Body of pancreas (tissue), 4 donors: ENCODE data around the gene TASP1.

Experiments used
- POLR2A ChIP-seq, 3 donors: fragments of 450-650 bp; IDR thresholded peaks; one replicate each; pipeline ENCODE4 v1.6.1; 2016; ENCODE audit warnings: antibody characterized with exemption in 3 of 3, mild to moderate bottlenecking in 2 of 3
- TF ChIP-seq, protein P1 (sequence below), 7 experiments: fragments of 450-650 bp in 4 of 7; fragments of 200-600 bp in 3 of 7; sonication (generic) in 3 of 7; IDR thresholded peaks; one replicate each; pipeline ENCODE4 v1.5.1; 2016 to 2019; ENCODE audit warnings: antibody characterized with exemption in 7 of 7

DNA sequence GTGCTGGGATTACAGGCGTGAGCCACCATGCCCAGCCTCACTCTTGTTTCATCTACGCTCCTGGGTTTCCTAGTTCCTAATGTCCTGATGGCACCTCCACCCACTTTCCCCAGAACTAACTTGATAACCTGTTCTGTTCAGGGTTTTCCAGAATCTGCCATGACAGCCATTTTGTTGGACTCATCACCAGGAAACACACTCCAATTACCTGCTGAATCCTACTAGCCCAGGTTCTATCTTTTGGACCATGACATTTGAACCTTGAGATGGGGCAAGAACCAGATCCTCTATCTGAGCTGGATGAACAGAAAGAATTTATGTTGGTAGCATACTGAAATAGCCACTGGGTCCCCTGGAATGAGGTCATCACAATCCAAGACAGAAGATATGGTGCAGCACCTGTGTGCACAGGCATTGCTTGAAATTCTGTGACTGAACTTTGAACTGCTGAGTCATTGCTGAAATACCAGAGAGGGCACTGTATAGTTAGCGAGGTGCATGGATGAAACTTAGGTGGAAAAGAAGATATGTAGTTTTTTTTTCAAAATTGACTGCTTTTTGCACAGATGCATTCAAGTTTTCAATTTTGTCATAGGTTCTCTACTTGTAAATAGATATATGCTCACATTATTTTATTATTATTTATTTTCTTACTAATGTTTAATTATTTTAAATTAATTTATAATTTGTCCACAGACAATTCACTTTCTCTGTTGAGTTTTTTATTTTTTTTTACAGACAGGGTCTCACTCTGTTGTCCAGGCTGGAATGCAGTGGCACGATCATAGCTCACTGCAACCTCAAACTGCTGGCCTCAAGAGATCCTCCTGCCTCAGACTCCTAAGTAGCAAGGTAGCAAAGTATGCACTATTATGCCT lies 42.8 kb upstream of the TASP1 start:
- TF ChIP-seq, protein P1, sequence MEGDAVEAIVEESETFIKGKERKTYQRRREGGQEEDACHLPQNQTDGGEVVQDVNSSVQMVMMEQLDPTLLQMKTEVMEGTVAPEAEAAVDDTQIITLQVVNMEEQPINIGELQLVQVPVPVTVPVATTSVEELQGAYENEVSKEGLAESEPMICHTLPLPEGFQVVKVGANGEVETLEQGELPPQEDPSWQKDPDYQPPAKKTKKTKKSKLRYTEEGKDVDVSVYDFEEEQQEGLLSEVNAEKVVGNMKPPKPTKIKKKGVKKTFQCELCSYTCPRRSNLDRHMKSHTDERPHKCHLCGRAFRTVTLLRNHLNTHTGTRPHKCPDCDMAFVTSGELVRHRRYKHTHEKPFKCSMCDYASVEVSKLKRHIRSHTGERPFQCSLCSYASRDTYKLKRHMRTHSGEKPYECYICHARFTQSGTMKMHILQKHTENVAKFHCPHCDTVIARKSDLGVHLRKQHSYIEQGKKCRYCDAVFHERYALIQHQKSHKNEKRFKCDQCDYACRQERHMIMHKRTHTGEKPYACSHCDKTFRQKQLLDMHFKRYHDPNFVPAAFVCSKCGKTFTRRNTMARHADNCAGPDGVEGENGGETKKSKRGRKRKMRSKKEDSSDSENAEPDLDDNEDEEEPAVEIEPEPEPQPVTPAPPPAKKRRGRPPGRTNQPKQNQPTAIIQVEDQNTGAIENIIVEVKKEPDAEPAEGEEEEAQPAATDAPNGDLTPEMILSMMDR (IDR thresholded peaks at IDR 0.05), result no peak
- no peak for TF ChIP-seq POLR2A (IDR thresholded peaks at IDR 0.05)
